Measurements from ENCODE around the gene TADA2B.

Gene TADA2B

DNA sequence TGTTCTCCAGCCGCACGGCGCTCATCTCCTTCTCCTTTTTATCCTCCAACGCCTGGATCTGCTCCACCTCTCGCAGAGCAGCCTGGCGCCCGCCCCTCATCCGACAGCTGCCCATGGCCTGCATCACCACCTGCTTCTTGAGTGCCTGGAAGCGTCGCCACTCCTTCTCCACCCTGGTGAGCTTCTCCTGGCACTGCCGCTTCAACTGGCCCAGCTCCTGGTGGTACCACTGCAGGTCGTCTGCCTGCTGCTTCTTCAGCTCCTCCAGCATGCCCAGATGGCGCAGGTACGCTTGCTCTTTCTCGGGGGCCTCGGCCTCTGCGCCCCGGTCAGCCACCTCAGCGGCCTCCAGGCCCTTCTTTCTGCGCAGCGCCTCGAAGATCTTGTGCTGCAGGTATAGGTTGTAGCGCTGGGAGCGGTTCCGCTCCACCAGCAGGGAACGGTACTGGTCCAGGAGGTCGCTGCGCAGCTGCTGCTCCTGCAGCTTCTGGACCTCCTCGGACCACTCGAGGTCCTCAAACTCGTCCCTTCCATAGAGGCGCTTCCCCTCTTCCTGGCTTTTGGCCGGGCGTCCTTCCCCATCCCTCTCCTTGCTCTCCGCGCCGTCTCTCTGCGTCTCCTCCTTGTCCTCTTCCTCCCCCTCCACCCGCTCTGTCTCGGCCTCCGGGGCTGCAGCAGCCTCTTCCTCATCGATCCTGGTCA is 1.2 kb upstream of the TADA2B start:
- Histone ChIP-seq H3F3A (ENCODE audit: low read depth) (no peaks in the 10 kb centered on the region), H3K27me3 (ENCODE audit: insufficient read depth, low read length, poor library complexity, severe bottlenecking) (peaks cover 30% of the 10 kb centered on the region), H3K4me3 (ENCODE audit: low read length, poor library complexity, severe bottlenecking) (peak overlapping the region; percentile 78), H3K9ac (ENCODE audit: low read depth, low read length, poor library complexity, severe bottlenecking) (no peak overlapping the region), H3K4me2 (ENCODE audit: low read depth, low read length, poor library complexity, severe bottlenecking) (peak overlapping the region; percentile 91), H3K9me3 (ENCODE audit: insufficient read depth, low read depth, low read length) (no peaks in the 10 kb centered on the region), H3K79me2 (ENCODE audit: insufficient read depth, low read length) (peaks cover 15% of the 10 kb centered on the region; the same call in 1 of the 2 replicates), H3K9me2 (replicated peaks; ENCODE audit: low read depth, low read length) (no peaks in the 10 kb centered on the region), H3K4me1 (ENCODE audit: insufficient read depth, low read length, poor library complexity, severe bottlenecking) (peaks cover 23% of the 10 kb centered on the region), H2AFZ (ENCODE audit: low read length) (peak overlapping the region; percentile 73), H3K36me3 (ENCODE audit: insufficient read depth, low read length) (no peaks in the 10 kb centered on the region), H4K20me1 (ENCODE audit: insufficient read depth, low read length, poor library complexity, severe bottlenecking) (peaks cover 30% of the 10 kb centered on the region)
- TF ChIP-seq EZH2phosphoT487 (IDR thresholded peaks at IDR 0.05; ENCODE audit: borderline replicate concordance): no peak

DNA sequence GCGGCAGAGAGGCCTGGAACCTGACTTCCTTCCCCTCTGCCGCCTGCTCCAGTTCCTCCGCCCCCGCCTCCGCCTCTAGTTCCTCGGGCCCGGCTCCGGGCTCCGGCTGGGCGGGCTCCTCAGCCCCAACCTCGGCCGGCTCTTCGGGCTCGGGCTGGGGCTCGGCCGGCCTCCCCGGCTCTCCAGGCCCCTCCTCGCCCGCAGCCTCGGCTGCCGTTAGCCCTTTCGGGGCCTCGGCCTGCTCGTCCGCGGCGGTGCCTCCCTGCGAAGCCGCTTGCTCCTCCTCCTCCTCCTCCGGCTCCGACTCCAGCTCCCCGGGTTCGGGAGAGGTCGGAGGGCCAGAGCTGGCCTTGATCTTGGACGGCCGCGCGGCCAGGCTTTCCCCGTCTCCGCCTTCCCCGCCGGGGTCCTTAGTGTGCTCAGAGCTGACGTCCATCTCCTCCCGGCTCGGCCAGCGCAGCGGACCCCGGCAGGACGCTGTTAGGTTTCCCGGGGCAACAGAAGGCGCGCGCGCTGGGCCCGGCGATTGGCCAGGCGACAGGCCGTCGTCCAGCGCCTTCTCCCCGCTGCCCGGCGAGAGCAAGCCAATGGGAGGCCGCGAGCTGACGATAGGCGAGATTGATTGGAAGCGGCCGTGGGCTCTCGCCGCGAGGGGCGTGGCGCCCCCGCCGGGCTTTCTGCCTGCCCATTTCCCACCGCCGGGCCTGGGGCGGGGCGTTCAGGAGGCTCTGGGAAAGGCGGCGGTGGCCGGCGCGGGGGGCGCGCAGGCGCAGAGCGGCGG is 479 bp upstream of the TADA2B start:
- Histone ChIP-seq H2AFZ (ENCODE audit: low read length) (peak overlapping the region; percentile 73), H3K4me3 (ENCODE audit: low read length, poor library complexity, severe bottlenecking) (peak overlapping the region; percentile 78), H3K9ac (ENCODE audit: low read depth, low read length, poor library complexity, severe bottlenecking) (peak overlapping the region; percentile 41), H3K36me3 (ENCODE audit: insufficient read depth, low read length) (no peaks in the 10 kb centered on the region), H3K4me2 (ENCODE audit: low read depth, low read length, poor library complexity, severe bottlenecking) (peak overlapping the region; percentile 91), H3F3A (ENCODE audit: low read depth) (no peaks in the 10 kb centered on the region), H3K27me3 (ENCODE audit: insufficient read depth, low read length, poor library complexity, severe bottlenecking) (peaks cover 30% of the 10 kb centered on the region), H3K9me2 (replicated peaks; ENCODE audit: low read depth, low read length) (no peaks in the 10 kb centered on the region), H3K79me2 (ENCODE audit: insufficient read depth, low read length) (peaks cover 15% of the 10 kb centered on the region; the same call in 1 of the 2 replicates), H4K20me1 (ENCODE audit: insufficient read depth, low read length, poor library complexity, severe bottlenecking) (peaks cover 37% of the 10 kb centered on the region), H3K9me3 (ENCODE audit: insufficient read depth, low read depth, low read length) (no peaks in the 10 kb centered on the region), H3K4me1 (ENCODE audit: insufficient read depth, low read length, poor library complexity, severe bottlenecking) (peaks cover 23% of the 10 kb centered on the region)
- TF ChIP-seq EZH2phosphoT487 (IDR thresholded peaks at IDR 0.05; ENCODE audit: borderline replicate concordance): no peak
- TF ChIP-seq, protein P1, sequence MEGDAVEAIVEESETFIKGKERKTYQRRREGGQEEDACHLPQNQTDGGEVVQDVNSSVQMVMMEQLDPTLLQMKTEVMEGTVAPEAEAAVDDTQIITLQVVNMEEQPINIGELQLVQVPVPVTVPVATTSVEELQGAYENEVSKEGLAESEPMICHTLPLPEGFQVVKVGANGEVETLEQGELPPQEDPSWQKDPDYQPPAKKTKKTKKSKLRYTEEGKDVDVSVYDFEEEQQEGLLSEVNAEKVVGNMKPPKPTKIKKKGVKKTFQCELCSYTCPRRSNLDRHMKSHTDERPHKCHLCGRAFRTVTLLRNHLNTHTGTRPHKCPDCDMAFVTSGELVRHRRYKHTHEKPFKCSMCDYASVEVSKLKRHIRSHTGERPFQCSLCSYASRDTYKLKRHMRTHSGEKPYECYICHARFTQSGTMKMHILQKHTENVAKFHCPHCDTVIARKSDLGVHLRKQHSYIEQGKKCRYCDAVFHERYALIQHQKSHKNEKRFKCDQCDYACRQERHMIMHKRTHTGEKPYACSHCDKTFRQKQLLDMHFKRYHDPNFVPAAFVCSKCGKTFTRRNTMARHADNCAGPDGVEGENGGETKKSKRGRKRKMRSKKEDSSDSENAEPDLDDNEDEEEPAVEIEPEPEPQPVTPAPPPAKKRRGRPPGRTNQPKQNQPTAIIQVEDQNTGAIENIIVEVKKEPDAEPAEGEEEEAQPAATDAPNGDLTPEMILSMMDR (conservative IDR thresholded peaks at IDR 0.05; ENCODE audit: low read length): no peak; the same call in 1 of the 2 replicates

DNA sequence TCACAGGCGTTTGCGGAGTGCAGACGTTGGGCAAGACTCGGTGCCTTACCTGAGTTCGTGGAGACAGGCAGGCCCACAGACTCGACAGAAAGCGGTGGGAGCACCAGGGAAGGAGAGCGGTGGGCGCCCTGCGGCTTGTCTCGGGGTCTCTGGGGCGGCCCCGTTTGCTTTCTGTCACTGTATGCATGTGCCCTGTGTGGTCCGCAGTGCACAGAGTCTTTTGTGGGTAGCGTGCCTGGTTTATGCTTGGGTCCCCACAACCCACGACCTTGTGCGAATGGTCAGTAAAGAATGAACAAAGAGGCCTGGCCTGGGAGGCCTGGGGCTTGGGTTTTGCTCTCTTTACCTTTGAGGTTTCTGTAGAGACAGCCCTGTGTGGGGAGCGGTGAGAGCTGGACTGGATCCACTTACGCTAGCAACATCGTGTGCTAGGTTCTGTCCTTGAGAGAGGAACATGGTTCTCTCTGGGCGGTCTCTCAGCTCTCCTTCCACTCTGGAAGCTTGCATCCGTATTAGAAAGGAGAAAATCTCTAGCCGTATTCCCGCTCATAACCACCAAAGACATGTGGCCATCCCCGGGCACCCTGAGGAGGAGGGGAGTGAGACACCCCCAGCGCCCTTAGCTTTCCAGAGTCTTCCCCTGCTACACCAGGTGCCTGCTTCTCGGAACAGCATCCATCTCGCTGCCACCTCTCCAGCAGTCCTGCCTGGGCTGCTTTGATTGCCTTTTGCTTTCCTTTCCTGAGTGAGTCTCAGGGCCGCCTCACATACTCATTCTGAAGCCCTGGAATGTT is 1.2 kb downstream of the TADA2B start:
- TF ChIP-seq, protein P1 (conservative IDR thresholded peaks at IDR 0.05; ENCODE audit: low read length): no peak
- TF ChIP-seq EZH2phosphoT487 (IDR thresholded peaks at IDR 0.05; ENCODE audit: borderline replicate concordance): no peak
- Histone ChIP-seq H2AFZ (ENCODE audit: low read length) (no peak overlapping the region), H3K4me1 (ENCODE audit: insufficient read depth, low read length, poor library complexity, severe bottlenecking) (peaks cover 23% of the 10 kb centered on the region), H3K79me2 (ENCODE audit: insufficient read depth, low read length) (peaks cover 15% of the 10 kb centered on the region; the same call in 1 of the 2 replicates), H3F3A (ENCODE audit: low read depth) (no peaks in the 10 kb centered on the region), H3K9ac (ENCODE audit: low read depth, low read length, poor library complexity, severe bottlenecking) (peak overlapping the region; percentile 78), H3K9me3 (ENCODE audit: insufficient read depth, low read depth, low read length) (no peaks in the 10 kb centered on the region), H3K27me3 (ENCODE audit: insufficient read depth, low read length, poor library complexity, severe bottlenecking) (peaks cover 31% of the 10 kb centered on the region), H3K4me3 (ENCODE audit: low read length, poor library complexity, severe bottlenecking) (peak overlapping the region; percentile 96), H3K36me3 (ENCODE audit: insufficient read depth, low read length) (no peaks in the 10 kb centered on the region), H3K9me2 (replicated peaks; ENCODE audit: low read depth, low read length) (no peaks in the 10 kb centered on the region), H3K4me2 (ENCODE audit: low read depth, low read length, poor library complexity, severe bottlenecking) (peak overlapping the region; percentile 84), H4K20me1 (ENCODE audit: insufficient read depth, low read length, poor library complexity, severe bottlenecking) (peaks cover 46% of the 10 kb centered on the region)

Measured in Loucy (cell line).